IPS-20b (cell line): ENCODE results near the gene PCDHGB3.
"Not testable (repeated sequence)": the region's sequence is repeated elsewhere in the genome, so short reads cannot be mapped to it uniquely, and the experiment has no call there.

Experiments
- H3K27ac ChIP-seq: one replicate; pipeline ENCODE4 v1.5.1; 2013; ENCODE audit warnings: low read length
- H3K27me3 ChIP-seq: 2 replicates; pipeline ENCODE4 v1.6.1; 2013; ENCODE audit warnings: mild to moderate bottlenecking, low read length, inconsistent platforms; ENCODE audit not compliant: insufficient read depth
- H3K36me3 ChIP-seq: 2 replicates; pipeline ENCODE4 v1.6.1; 2013; ENCODE audit warnings: low read depth, mild to moderate bottlenecking, inconsistent platforms, low read length, moderate library complexity; ENCODE audit not compliant: insufficient read depth
- H3K4me1 ChIP-seq: 2 replicates; pipeline ENCODE4 v1.6.1; 2013; ENCODE audit warnings: mild to moderate bottlenecking, control low read depth, inconsistent platforms, low read length, moderate library complexity; ENCODE audit not compliant: insufficient read depth
- H3K4me3 ChIP-seq: 2 replicates; pipeline ENCODE4 v1.5.1; 2013; ENCODE audit warnings: mild to moderate bottlenecking, low read length, inconsistent platforms
- H3K9ac ChIP-seq: 2 replicates; pipeline ENCODE4 v1.6.1; 2013; ENCODE audit warnings: low read depth, mild to moderate bottlenecking, inconsistent platforms, low read length, moderate library complexity
- H3K9me3 ChIP-seq: 2 replicates; pipeline ENCODE4 v1.6.1; 2013; ENCODE audit warnings: mild to moderate bottlenecking, low read depth, low read length, inconsistent platforms; ENCODE audit not compliant: insufficient read depth

Gene PCDHGB3

DNA sequence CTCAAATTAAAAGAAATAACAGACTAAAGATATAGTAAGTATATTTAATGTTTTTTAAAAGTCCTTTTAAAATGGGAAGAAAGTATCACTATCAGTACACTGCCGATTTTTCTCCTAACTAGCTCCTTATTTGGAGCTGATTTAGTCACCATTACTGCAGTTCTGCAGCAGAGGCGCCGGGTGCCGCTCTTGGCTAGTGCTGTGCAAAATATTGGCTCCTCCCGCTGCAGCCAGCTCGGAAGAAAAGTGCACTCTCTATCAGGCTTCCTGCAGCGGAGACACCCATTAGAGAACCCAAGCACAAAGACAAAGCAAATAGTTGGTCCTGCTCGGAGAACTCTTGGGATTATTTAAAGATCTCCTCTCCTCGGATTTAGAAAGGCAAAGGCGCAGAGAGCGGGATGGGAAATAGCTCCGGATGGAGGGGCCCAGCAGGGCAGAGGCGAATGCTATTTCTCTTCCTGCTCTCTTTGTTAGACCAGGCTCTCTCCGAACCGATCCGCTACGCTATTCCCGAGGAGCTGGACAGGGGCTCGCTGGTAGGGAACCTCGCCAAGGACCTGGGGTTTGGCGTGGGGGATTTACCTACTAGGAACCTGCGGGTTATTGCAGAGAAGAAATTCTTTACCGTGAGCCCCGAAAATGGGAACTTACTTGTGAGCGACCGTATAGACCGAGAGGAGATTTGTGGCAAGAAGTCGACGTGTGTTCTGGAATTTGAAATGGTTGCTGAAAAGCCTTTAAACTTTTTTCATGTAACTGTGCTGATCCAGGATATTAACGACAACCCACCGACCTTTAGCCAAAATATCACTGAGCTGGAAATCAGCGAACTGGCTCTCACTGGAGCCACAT, at the start of gene PCDHGB3:
PCDHGB3 (plus strand) TSS at position 249 of the 855 bp plus-strand sequence; CDS start at position 402, 153 bp downstream.
- Histone ChIP-seq H3K27me3 (no peaks in the 10 kb centered on the region), H3K9ac (no peak within 1 kb of the TSS), H3K9me3 (peaks cover 73% of the 10 kb centered on the region), H3K36me3 (no peaks in the 10 kb centered on the region; the same call in 1 of the 2 replicates), H3K4me1 (no peaks in the 10 kb centered on the region), H3K4me3 (no peak within 1 kb of the TSS; the same call in 1 of the 2 replicates), H3K27ac (no peak within 1 kb of the TSS)

GRCh38 chr5:141322261-141322660, 47.8 kb upstream of the PCDHGB3 start:
- Histone ChIP-seq H3K27me3 (no peaks in the 10 kb centered on the region), H3K36me3 (peaks cover 23% of the 10 kb centered on the region), H3K27ac (no peak overlapping the region), H3K9ac (no peak overlapping the region), H3K9me3 (peaks cover 43% of the 10 kb centered on the region), H3K4me1 (no peaks in the 10 kb centered on the region), H3K4me3 (no peak overlapping the region)

GRCh38 chr5:141326088-141326854, 43.8 kb upstream of the PCDHGB3 start:
- Histone ChIP-seq H3K9ac (peak overlapping the region; percentile 67; the same call in 1 of the 2 replicates), H3K36me3 (no peaks in the 10 kb centered on the region), H3K9me3 (peaks cover 34% of the 10 kb centered on the region), H3K27me3 (no peaks in the 10 kb centered on the region), H3K4me1 (no peaks in the 10 kb centered on the region), H3K27ac (no peak overlapping the region), H3K4me3 (peak overlapping the region; percentile 66; the same call in 1 of the 2 replicates)

GRCh38 chr5:141328231-141328630, 41.8 kb upstream of the PCDHGB3 start:
- H3K27me3 ChIP-seq, result no peaks in the 10 kb centered on the region
- no peak overlapping the region for H3K27ac ChIP-seq
- no peaks in the 10 kb centered on the region for H3K36me3 ChIP-seq
- H3K9me3 ChIP-seq, result peaks cover 35% of the 10 kb centered on the region
- no peaks in the 10 kb centered on the region for H3K4me1 ChIP-seq
- H3K4me3 ChIP-seq, result no peak overlapping the region
- H3K9ac ChIP-seq, result no peak overlapping the region

GRCh38 chr5:141330299-141331080, 39.6 kb upstream of the PCDHGB3 start, which contains the start of gene PCDHGA1:
TSS of gene PCDHGA1 (plus strand) at chr5:141330514.
- H3K4me1 ChIP-seq, result no peaks in the 10 kb centered on the region
- no peak within 1 kb of the TSS for H3K9ac ChIP-seq
- no peaks in the 10 kb centered on the region for H3K27me3 ChIP-seq
- peaks cover 55% of the 10 kb centered on the region for H3K9me3 ChIP-seq
- H3K27ac ChIP-seq, result no peak within 1 kb of the TSS
- H3K4me3 ChIP-seq, result no peak within 1 kb of the TSS
- no peaks in the 10 kb centered on the region for H3K36me3 ChIP-seq

- not testable (repeated sequence) for H3K4me3 ChIP-seq, H3K9ac ChIP-seq, H3K36me3 ChIP-seq, H3K27me3 ChIP-seq, H3K4me1 ChIP-seq, H3K27ac ChIP-seq
- peaks cover 61% of the 10 kb centered on the region for H3K9me3 ChIP-seq
These were observed 37.5 kb upstream of the PCDHGB3 start for GRCh38 chr5:141332571-141332970.

DNA sequence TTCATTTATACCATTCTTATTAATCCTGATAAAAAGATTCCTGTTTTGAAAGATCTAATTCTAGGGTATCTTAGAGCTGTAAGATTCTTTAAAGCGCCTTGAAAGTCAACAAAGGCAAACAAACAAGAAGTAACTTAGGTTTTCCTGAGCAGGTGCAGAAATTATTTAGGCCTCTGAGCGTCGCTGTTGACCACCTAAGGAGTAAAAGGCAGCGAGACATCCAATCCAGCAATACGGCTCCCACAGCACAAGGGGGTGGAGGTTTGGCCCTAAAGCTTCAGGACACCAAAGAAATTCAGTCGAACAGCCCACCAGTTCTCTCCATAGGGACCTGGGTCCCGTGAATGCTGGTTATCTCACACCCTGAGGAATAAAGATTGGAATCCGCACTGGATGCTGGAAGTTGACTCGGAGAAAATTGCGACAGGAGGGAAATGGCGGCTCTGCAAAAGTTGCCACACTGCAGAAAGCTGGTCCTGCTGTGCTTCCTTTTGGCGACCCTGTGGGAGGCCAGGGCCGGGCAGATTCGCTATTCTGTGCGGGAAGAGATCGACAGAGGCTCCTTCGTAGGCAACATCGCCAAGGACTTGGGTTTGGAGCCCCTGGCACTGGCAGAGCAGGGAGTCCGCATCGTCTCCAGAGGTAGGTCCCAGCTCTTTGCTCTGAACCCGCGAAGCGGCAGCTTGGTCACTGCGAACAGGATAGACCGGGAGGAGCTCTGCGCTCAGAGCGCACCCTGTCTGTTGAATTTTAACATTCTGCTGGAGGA, 31.3 kb upstream of the PCDHGB3 start, which contains the start of gene PCDHGA2:
PCDHGA2 (plus strand) TSS at position 223 of the 769 bp plus-strand sequence.
- Histone ChIP-seq H3K27me3 (no peaks in the 10 kb centered on the region), H3K4me3 (no peak within 1 kb of the TSS), H3K4me1 (no peaks in the 10 kb centered on the region)

DNA sequence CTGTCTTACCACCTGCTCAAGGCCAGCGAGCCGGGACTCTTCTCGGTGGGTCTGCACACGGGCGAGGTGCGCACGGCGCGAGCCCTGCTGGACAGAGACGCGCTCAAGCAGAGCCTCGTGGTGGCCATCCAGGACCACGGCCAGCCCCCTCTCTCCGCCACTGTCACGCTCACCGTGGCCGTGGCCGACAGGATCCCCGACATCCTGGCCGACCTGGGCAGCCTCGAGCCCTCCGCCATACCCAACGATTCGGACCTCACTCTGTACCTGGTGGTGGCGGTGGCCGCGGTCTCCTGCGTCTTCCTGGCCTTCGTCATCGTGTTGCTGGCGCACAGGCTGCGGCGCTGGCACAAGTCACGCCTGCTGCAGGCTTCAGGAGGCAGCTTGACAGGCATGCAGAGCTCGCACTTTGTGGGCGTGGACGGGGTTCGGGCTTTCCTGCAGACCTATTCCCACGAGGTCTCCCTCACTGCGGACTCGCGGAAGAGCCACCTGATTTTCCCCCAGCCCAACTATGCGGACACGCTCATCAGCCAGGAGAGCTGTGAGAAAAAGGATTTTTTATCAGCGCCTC, 29.2 kb upstream of the PCDHGB3 start:
- not testable (repeated sequence) for H3K27me3 ChIP-seq, H3K4me1 ChIP-seq, H3K36me3 ChIP-seq, H3K27ac ChIP-seq, H3K9ac ChIP-seq, H3K4me3 ChIP-seq
- peaks cover 60% of the 10 kb centered on the region for H3K9me3 ChIP-seq

More for the DNA sequence above, 31.3 kb upstream of the PCDHGB3 start, which contains the start of gene PCDHGA2:
- Histone ChIP-seq H3K36me3 (no peaks in the 10 kb centered on the region), H3K9ac (no peak within 1 kb of the TSS), H3K27ac (no peak within 1 kb of the TSS), H3K9me3 (peaks cover 60% of the 10 kb centered on the region)

- no peaks in the 10 kb centered on the region for H3K36me3 ChIP-seq
- H3K4me3 ChIP-seq, result no peak overlapping the region
- H3K9ac ChIP-seq, result no peak overlapping the region
- no peak overlapping the region for H3K27ac ChIP-seq
- no peaks in the 10 kb centered on the region for H3K4me1 ChIP-seq
- peaks cover 65% of the 10 kb centered on the region for H3K9me3 ChIP-seq
- H3K27me3 ChIP-seq, result no peaks in the 10 kb centered on the region
These were observed 27.3 kb upstream of the PCDHGB3 start for GRCh38 chr5:141342773-141343172.

DNA sequence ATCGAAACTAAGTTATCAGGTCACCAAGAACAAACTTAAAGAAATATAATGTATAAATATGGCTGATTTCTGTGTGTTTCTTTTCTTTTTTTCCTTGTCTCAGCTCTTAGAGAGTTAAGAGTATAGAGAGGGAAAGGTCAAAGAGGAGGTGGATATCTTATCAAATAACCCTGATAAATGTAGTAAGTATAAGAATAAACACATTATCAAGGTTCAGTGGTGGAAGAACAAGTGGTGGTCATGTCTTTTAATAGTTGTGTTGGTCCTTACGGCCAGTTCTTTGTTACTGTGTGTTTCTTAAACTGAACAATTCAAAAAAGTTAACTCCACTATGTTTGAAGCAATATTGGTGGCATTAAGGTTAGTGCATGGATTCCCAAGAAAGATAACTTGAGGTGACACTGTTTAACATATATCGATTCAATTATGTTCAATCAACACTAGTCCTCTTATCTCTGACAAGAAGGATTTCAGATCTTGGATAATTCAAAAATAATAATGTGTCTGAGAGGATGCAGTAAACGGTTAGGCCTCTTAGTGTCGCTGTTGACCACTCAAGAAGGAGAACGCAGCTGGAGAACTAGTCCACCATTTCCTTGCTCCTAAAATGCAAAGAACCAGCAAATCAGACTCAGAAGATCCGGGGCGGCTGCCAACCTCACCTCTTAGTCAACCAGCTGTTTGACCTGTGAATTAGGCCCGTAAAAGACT, 26.6 kb upstream of the PCDHGB3 start, which contains the start of gene PCDHGA3:
PCDHGA3 (plus strand) TSS at position 588 of the 711 bp plus-strand sequence. CDS start 205 bp downstream, outside the sequence.
- peaks cover 60% of the 10 kb centered on the region for H3K9me3 ChIP-seq
- H3K4me3 ChIP-seq, result no peak within 1 kb of the TSS
- no peaks in the 10 kb centered on the region for H3K27me3 ChIP-seq
- no peak within 1 kb of the TSS for H3K27ac ChIP-seq
- no peak within 1 kb of the TSS for H3K9ac ChIP-seq
- no peaks in the 10 kb centered on the region for H3K36me3 ChIP-seq
- no peaks in the 10 kb centered on the region for H3K4me1 ChIP-seq
